PC-9 (cell line): ENCODE measurements around the gene TRIP11.

ENCODE experiments used
- EZH2 ChIP-seq: fragments of 200-600 bp; sonication (generic); IDR thresholded peaks from 2 replicates; pipeline ENCODE4 v1.8.0; 2017; ENCODE audit warnings: antibody characterized with exemption, low read depth
- TF ChIP-seq, protein P1 (sequence below): fragments of 200-600 bp; sonication (generic); conservative IDR thresholded peaks from 2 replicates; pipeline ENCODE4 v1.6.1; 2017; ENCODE audit warnings: mixed run types, antibody characterized with exemption, mild to moderate bottlenecking, moderate library complexity

GRCh38 chr14:91987192-91987591 is 52.7 kb downstream of the TRIP11 start:
- TF ChIP-seq, protein P1, sequence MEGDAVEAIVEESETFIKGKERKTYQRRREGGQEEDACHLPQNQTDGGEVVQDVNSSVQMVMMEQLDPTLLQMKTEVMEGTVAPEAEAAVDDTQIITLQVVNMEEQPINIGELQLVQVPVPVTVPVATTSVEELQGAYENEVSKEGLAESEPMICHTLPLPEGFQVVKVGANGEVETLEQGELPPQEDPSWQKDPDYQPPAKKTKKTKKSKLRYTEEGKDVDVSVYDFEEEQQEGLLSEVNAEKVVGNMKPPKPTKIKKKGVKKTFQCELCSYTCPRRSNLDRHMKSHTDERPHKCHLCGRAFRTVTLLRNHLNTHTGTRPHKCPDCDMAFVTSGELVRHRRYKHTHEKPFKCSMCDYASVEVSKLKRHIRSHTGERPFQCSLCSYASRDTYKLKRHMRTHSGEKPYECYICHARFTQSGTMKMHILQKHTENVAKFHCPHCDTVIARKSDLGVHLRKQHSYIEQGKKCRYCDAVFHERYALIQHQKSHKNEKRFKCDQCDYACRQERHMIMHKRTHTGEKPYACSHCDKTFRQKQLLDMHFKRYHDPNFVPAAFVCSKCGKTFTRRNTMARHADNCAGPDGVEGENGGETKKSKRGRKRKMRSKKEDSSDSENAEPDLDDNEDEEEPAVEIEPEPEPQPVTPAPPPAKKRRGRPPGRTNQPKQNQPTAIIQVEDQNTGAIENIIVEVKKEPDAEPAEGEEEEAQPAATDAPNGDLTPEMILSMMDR, result no peak
- no peak for TF ChIP-seq EZH2
